Panc1 (cell line): ENCODE data around the gene TBC1D3I.
"Not testable (repeated sequence)": the region's sequence is repeated elsewhere in the genome, so short reads cannot be mapped to it uniquely, and the experiment has no call there.

ENCODE experiments used
- SIN3A ChIP-seq: IDR thresholded peaks from 2 replicates; pipeline ENCODE4 v1.6.1; 2012; ENCODE audit warnings: low read depth, mild to moderate bottlenecking, low read length, moderate library complexity, borderline replicate concordance; ENCODE audit not compliant: insufficient read depth
- TCF7L2 ChIP-seq: IDR thresholded peaks from 2 replicates; pipeline ENCODE4 v1.6.1; 2011; ENCODE audit warnings: mild to moderate bottlenecking, low read depth, low read length, inconsistent platforms
- TF ChIP-seq, protein P1 (sequence below): fragments of 450-650 bp; IDR thresholded peaks from 2 replicates; pipeline ENCODE4 v1.5.1; 2017; ENCODE audit warnings: mild to moderate bottlenecking

DNA sequence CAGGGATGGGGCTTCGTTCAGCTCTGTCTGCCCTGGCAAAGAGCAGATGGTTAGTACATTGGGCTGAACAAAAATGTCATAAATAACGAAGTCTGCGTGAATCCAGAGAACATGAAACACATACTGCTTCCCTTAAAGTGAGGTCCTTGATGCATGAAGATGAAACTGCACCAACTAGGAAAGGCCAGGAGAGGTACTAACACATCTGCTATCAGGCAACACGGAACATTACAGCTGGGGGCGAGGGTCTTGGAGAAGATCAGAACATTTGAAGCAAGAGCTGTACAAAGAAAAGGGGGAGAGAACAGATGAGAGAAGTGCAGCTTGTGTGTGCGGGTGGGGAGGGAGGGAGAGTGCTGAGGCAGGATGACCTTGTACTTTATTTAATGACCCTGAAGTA, 57.0 kb downstream of the TBC1D3I start:
- TF ChIP-seq, protein P1, sequence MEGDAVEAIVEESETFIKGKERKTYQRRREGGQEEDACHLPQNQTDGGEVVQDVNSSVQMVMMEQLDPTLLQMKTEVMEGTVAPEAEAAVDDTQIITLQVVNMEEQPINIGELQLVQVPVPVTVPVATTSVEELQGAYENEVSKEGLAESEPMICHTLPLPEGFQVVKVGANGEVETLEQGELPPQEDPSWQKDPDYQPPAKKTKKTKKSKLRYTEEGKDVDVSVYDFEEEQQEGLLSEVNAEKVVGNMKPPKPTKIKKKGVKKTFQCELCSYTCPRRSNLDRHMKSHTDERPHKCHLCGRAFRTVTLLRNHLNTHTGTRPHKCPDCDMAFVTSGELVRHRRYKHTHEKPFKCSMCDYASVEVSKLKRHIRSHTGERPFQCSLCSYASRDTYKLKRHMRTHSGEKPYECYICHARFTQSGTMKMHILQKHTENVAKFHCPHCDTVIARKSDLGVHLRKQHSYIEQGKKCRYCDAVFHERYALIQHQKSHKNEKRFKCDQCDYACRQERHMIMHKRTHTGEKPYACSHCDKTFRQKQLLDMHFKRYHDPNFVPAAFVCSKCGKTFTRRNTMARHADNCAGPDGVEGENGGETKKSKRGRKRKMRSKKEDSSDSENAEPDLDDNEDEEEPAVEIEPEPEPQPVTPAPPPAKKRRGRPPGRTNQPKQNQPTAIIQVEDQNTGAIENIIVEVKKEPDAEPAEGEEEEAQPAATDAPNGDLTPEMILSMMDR = not testable (repeated sequence)
- TF ChIP-seq SIN3A, TCF7L2: not testable (repeated sequence)
